ENCODE measurements around the gene L1CAM. TPM values are rescaled to one million over a fixed set of nuclear protein-coding genes. Genes with fewer than 3 reads are reported as not detected.
A peak's percentile ranks its signal among the peaks of the same experiment; 100 is the strongest.

L1CAM gene
- total RNA-seq, 2 experiments from 2014 or later: 4.2 to 5.2 TPM

DNA sequence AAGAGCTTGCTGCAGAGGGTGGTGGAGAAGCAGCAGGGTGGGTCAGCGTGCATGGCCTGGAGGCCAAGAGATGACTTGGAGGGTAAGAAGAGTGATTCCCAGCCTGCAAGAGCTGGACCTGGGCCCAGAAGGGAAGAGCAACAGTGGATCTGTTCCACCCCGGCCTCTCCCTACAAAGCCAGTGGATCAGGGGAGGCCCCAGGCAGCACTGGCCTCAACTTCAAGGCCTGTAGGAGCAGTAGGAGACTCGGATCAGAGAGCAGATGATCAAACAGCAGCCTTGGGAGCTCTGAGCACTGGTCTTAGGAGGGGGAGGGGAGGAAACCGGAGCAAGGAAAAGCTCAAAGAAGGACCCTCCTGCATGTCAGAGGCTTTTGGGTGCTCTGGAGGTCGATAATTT, 7.6 kb downstream of the L1CAM start:
- peaks cover 20% of the 10 kb centered on the region for H3K27me3 Mint-ChIP-seq
- H3K36me3 Mint-ChIP-seq (ENCODE audit: low read depth): no peaks in the 10 kb centered on the region
- no peak for DNase-seq
- CTCF ChIA-PET: no interaction called here
- H3K4me1 Mint-ChIP-seq: peaks cover 11% of the 10 kb centered on the region
- H3K9me3 Mint-ChIP-seq: no peaks in the 10 kb centered on the region
- H3K27ac Mint-ChIP-seq: no peak overlapping the region
- H3K4me3 Mint-ChIP-seq: no peak overlapping the region
- POLR2A ChIA-PET: interaction anchor here (1.3 kb wide), 1 partner anchor 27 kb away, joined by 3 read pairs; no protein-coding TSS in a partner anchor

DNA sequence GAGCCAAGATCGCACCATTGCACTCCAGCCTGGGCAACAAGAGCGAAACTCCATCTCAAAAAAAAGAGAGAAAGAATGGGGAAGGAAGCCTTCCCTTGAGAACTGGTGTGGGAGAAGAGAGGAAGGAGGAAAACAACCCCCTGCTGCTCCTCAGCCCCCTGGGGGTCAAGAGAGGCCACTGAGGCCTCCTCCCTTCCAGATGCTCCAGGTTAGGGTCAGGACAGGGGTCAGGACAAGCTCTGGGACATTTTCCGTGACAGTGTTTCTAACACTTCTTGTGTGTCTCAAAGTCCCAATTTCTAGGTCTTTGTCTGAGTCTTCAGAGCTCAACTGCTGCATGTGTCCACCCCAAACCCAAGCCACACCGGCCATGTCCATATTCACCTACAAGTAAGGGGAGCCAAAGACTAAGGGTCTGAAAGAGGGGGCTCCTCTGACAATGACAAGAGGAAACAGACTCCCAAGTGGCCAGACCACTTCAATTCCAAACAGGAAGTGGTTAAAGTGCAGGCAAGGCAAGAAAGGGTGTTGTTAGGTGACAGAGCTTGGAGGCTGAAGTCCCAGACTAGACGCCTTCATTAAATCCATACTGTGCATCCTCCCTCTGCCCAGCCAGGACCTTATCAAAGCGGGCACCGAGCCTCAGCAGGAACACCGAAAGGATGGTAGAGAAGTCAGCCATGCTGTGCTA, 8.3 kb downstream of the L1CAM start:
- peaks cover 11% of the 10 kb centered on the region for H3K4me1 Mint-ChIP-seq
- POLR2A ChIA-PET: interaction anchor here (1.3 kb wide), 1 partner anchor 26 kb away, joined by 3 read pairs; no protein-coding TSS in a partner anchor
- DNase-seq: no peak
- H3K27ac Mint-ChIP-seq: no peak overlapping the region
- H3K9me3 Mint-ChIP-seq: no peaks in the 10 kb centered on the region
- peaks cover 20% of the 10 kb centered on the region for H3K27me3 Mint-ChIP-seq
- no peak overlapping the region for H3K4me3 Mint-ChIP-seq
- CTCF ChIA-PET: interaction anchor here (0.6 kb wide), 1 partner anchor 907 kb away, joined by 4 read pairs; no protein-coding TSS in a partner anchor
- H3K36me3 Mint-ChIP-seq (ENCODE audit: low read depth): no peaks in the 10 kb centered on the region

DNA sequence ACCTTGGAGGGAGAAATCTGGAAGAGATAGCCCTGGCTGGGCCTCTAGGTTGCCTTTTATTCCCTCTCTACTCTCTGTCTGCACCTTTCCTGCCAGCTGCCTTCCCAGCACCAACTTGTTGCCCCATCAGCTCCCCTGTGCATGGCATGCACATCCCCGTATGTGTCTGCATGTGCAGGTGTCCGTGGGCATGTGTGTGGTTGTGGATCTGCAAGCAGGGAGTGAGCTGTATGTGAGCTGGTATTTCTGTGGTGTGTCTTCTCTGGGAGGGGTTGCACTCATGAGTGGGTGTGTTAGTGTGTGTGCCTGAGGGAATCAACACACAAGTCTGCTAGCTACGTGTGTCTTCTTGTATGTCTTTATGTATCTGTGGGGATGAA, 9.9 kb downstream of the L1CAM start:
- Mint-ChIP-seq H3K9me3 (no peaks in the 10 kb centered on the region), H3K4me3 (no peak overlapping the region), H3K36me3 (ENCODE audit: low read depth) (no peaks in the 10 kb centered on the region), H3K4me1 (peaks cover 11% of the 10 kb centered on the region), H3K27ac (no peak overlapping the region), H3K27me3 (peaks cover 18% of the 10 kb centered on the region)
- ChIA-PET CTCF (no interaction called here), POLR2A (no interaction called here)
- no peak for DNase-seq

GRCh38 chrX:153875391-153876111, 10.4 kb downstream of the L1CAM start:
- H3K9me3 Mint-ChIP-seq: no peaks in the 10 kb centered on the region
- peak overlapping the region; percentile 10 for H3K4me3 Mint-ChIP-seq
- H3K27me3 Mint-ChIP-seq: peaks cover 18% of the 10 kb centered on the region
- no peak overlapping the region for H3K27ac Mint-ChIP-seq
- peaks cover 11% of the 10 kb centered on the region for H3K4me1 Mint-ChIP-seq
- ChIA-PET CTCF (no interaction called here), POLR2A (no interaction called here)
- DNase-seq: peak; percentile 73
- H3K36me3 Mint-ChIP-seq (ENCODE audit: low read depth): no peaks in the 10 kb centered on the region

DNA sequence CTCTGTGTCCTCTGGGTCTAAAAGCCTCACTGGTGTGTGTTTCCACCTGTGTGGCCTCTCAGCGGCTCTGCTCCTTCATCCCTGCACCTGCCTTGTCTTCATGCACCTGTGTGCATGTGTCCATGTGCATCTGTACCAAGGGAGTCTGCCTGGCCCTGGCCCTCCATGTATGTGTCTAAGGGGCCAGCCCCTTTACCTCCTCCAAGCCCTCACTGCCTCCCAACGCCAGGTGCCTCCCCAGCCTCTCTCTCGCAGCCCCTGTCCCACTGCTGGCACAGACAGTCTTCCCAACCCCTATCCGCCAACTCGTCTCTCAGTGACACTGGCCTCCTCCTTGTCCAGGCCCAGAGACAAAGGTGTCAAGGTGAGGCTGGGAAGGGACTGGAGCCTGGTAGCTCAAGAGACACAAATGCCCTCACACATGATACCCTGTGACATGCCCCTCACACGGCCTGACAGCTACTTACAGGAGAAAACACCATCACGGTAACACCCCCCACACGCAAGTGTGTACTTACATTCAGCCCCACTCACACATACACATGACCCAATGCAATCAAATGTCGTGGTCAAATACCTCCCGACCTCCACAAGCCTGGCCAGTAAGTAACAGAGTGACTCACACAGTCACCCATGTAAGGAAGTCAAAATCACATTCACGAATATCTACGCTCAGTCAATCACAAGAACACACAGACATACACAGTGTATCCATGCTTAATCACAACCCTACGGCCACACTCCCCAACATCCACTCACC, 11.4 kb downstream of the L1CAM start:
- Mint-ChIP-seq H3K9me3 (no peaks in the 10 kb centered on the region), H3K4me1 (peaks cover 11% of the 10 kb centered on the region), H3K4me3 (no peak overlapping the region), H3K27ac (no peak overlapping the region), H3K27me3 (peaks cover 15% of the 10 kb centered on the region), H3K36me3 (ENCODE audit: low read depth) (no peaks in the 10 kb centered on the region)
- POLR2A ChIA-PET: no interaction called here
- DNase-seq: no peak
- CTCF ChIA-PET: no interaction called here

- ChIA-PET CTCF (no interaction called here), POLR2A (no interaction called here)
- H3K4me1 Mint-ChIP-seq: peaks cover 8% of the 10 kb centered on the region
- no peak overlapping the region for H3K4me3 Mint-ChIP-seq
- H3K36me3 Mint-ChIP-seq (ENCODE audit: low read depth): no peaks in the 10 kb centered on the region
- no peak overlapping the region for H3K27ac Mint-ChIP-seq
- H3K9me3 Mint-ChIP-seq: no peaks in the 10 kb centered on the region
- peaks cover 12% of the 10 kb centered on the region for H3K27me3 Mint-ChIP-seq
- DNase-seq: no peak
These were observed 11.9 kb downstream of the L1CAM start for GRCh38 chrX:153874085-153874365.

GRCh38 chrX:153873282-153874084, 12.5 kb downstream of the L1CAM start:
- Mint-ChIP-seq H3K27me3 (peaks cover 10% of the 10 kb centered on the region), H3K9me3 (no peaks in the 10 kb centered on the region), H3K27ac (no peak overlapping the region), H3K36me3 (ENCODE audit: low read depth) (no peaks in the 10 kb centered on the region), H3K4me1 (peaks cover 8% of the 10 kb centered on the region), H3K4me3 (no peak overlapping the region)
- ChIA-PET POLR2A (no interaction called here), CTCF (no interaction called here)
- DNase-seq: no peak

DNA sequence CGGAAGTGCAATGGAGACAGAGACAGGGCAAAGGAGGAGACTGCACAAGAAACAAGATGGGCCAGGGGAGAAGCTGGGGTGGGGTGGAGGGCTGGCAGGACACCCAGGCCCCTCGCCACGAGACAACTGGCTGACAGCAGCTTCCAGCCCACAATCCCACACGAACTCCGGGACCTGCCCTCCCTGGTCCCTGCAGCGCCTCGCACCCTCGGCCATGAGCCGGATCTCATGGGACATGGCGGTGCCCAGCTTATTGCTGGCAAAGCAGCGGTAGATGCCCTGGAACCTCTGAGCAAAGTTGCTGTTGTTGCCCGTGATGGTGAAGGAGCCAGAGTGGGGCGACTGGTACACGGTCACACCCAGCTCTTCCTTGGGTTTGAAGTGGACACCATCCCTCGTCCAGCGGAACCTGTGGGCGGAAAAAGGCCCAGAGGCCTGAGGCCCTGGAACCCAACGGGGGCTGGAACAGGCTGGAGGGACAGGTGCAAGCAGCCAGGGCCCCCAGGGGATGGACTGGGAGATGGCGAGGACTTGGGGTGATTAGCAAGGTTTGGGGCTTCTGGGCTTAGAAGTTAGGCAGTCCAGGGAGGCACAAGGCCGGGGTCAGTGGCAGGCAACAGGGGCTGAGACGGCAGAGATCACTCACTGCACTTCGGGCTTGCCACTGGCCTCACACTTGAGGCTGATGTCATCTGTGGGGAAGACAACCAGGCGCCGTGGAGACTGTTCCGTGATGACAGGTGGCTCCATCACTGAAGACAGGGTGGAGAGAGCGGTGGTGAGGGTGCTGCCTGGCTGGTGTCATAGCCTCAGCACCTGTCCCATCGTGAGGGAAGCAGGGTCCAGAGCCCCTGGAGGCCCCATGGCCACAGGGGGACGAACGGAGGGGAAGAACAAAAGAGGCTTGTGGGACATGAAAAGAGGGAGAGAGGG, 13.8 kb downstream of the L1CAM start:
- Mint-ChIP-seq H3K4me1 (no peaks in the 10 kb centered on the region), H3K27me3 (peaks cover 3% of the 10 kb centered on the region), H3K9me3 (no peaks in the 10 kb centered on the region), H3K4me3 (no peak overlapping the region), H3K27ac (no peak overlapping the region), H3K36me3 (ENCODE audit: low read depth) (no peaks in the 10 kb centered on the region)
- ChIA-PET CTCF (no interaction called here), POLR2A (no interaction called here)
- DNase-seq: no peak

DNA sequence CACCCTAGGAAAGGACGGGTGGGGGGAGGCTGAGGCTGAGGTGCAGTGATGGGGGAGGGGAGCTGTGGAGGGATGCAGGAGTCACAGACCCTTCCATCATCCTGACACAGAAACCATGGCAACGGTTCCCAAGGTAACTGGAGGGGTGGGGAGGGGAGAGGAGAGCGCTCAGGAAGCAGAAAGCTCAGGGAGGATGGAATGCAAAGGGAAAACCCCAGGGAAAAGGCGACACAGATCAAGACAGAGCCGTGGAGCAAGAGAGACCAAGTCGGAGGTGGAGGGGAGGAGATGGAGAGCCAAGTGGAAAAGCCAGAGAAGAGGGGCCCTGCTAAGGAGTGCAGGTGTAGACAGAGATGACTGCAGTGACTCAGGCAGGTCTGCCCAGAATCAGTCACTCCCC, 14.5 kb downstream of the L1CAM start:
- CTCF ChIA-PET: no interaction called here
- Mint-ChIP-seq H3K27me3 (peaks cover 3% of the 10 kb centered on the region), H3K4me3 (no peak overlapping the region), H3K36me3 (ENCODE audit: low read depth) (no peaks in the 10 kb centered on the region), H3K9me3 (no peaks in the 10 kb centered on the region), H3K4me1 (no peaks in the 10 kb centered on the region), H3K27ac (no peak overlapping the region)
- POLR2A ChIA-PET: no interaction called here
- no peak for DNase-seq

GRCh38 chrX:153870791-153871360, 15.1 kb downstream of the L1CAM start:
- H3K4me3 Mint-ChIP-seq: no peak overlapping the region
- peaks cover 3% of the 10 kb centered on the region for H3K27me3 Mint-ChIP-seq
- no peaks in the 10 kb centered on the region for H3K9me3 Mint-ChIP-seq
- ChIA-PET CTCF (no interaction called here), POLR2A (no interaction called here)
- H3K4me1 Mint-ChIP-seq: no peaks in the 10 kb centered on the region
- DNase-seq: no peak
- no peaks in the 10 kb centered on the region for H3K36me3 Mint-ChIP-seq (ENCODE audit: low read depth)
- no peak overlapping the region for H3K27ac Mint-ChIP-seq

DNA sequence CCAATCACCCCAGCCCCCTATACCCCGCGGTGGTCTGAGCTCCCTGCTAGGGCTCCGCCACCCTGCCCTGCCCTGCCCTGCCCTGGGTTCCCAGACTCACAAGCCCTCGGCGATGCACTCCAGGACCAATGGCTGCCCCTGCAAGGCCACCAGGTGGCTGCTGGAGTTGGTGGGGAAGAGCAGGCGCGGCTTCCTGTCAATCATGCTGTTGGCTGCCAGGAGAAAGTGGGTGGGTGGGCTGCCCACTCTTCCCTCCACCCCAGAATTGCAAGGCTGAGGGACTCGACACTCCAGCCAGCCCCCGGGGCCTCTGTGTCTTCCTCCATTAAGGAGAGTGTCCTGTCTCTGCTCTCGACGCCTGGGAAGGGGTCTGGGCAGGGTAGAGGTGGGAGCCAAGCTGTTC, 15.7 kb downstream of the L1CAM start:
- H3K27me3 Mint-ChIP-seq: peaks cover 3% of the 10 kb centered on the region
- CTCF ChIA-PET: no interaction called here
- H3K4me3 Mint-ChIP-seq: no peak overlapping the region
- no peaks in the 10 kb centered on the region for H3K4me1 Mint-ChIP-seq
- H3K27ac Mint-ChIP-seq: no peak overlapping the region
- H3K36me3 Mint-ChIP-seq (ENCODE audit: low read depth): no peaks in the 10 kb centered on the region
- DNase-seq: no peak
- POLR2A ChIA-PET: no interaction called here
- H3K9me3 Mint-ChIP-seq: no peaks in the 10 kb centered on the region

All from activated CD4-positive, alpha-beta memory T cell treated with anti-CD3 and anti-CD28 coated beads, Interleukin-2, amount 10 ng/mL, durations not matched to agents 7 days and 5 days (primary cell).